ENCODE data around the gene IFI27L2.
A peak's percentile ranks its signal among the peaks of the same experiment; 100 is the strongest.

The IFI27L2 gene

GRCh38 chr14:94174604-94175010 lies 45.2 kb upstream of the IFI27L2 start:
- intact Hi-C loops (cut with DNase I; ENCODE audit: low total_unique reads) = no loop called here
- TF ChIP-seq, protein P1, sequence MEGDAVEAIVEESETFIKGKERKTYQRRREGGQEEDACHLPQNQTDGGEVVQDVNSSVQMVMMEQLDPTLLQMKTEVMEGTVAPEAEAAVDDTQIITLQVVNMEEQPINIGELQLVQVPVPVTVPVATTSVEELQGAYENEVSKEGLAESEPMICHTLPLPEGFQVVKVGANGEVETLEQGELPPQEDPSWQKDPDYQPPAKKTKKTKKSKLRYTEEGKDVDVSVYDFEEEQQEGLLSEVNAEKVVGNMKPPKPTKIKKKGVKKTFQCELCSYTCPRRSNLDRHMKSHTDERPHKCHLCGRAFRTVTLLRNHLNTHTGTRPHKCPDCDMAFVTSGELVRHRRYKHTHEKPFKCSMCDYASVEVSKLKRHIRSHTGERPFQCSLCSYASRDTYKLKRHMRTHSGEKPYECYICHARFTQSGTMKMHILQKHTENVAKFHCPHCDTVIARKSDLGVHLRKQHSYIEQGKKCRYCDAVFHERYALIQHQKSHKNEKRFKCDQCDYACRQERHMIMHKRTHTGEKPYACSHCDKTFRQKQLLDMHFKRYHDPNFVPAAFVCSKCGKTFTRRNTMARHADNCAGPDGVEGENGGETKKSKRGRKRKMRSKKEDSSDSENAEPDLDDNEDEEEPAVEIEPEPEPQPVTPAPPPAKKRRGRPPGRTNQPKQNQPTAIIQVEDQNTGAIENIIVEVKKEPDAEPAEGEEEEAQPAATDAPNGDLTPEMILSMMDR (IDR thresholded peaks at IDR 0.05) = no peak
- Histone ChIP-seq H3K4me1 (peaks cover 6 to 22% (median 18%) of the 10 kb centered on the region in 4 donors), H3K27ac (no peak overlapping the region), H3K9me3 (no peaks in the 10 kb centered on the region), H3K27me3 (peaks cover 3 to 54% of the 10 kb centered on the region in 2 donors), H3K4me3 (peak overlapping the region; percentile 53 to 68), H3K36me3 (no peaks in the 10 kb centered on the region)
- peak in 1 of 2 donors; percentile 70 for DNase-seq

DNA sequence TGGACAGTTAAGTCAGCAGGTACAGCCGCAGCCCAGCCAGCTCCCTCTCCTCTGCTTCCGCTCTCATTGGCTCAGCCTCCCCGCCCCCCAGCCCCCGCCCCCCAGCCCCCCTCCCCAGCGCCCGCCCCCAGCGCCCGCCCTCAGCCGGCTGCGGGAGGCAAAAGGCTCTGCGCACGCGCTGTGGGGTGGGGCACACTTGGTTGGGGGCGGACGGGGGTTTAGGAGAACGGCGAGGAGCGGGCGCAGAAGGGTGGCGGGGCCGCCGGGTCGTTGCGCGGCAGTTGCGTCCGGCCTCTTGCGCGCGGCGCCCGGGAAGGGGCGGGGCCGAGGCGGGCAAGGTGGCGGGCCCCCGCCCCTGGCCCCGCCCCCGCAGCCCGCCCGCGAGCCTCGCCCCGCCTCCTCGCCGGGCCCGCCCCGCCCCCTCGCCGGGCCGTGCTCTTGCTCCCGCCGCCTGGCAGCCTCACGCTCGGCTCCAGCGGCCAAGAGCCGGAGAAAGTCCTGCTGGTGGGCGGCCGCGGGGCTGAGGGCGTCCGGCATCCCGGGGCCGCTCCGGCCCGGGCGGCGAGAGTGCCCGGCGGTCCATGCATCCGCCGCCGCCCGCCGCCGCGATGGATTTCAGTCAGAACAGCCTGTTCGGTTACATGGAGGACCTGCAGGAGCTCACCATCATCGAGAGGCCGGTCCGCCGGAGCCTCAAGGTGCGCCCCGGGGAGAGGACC lies 44.6 kb upstream of the IFI27L2 start, which contains the start of gene PPP4R4:
PPP4R4 (plus strand) TSS at position 438 of the 719 bp plus-strand sequence; CDS start at position 582, 144 bp downstream.
- H3K36me3 ChIP-seq = no peaks in the 10 kb centered on the region
- DNase-seq = peak; percentile 67 to 72
- H3K4me1 ChIP-seq = peaks cover 6 to 22% (median 18%) of the 10 kb centered on the region in 4 donors
- TF ChIP-seq, protein P1 (IDR thresholded peaks at IDR 0.05) = no peak
- peaks cover 3 to 52% of the 10 kb centered on the region in 2 donors for H3K27me3 ChIP-seq
- no peaks in the 10 kb centered on the region for H3K9me3 ChIP-seq
- H3K27ac ChIP-seq = no peak within 1 kb of the TSS
- peak within 1 kb of the TSS; percentile 53 to 68 for H3K4me3 ChIP-seq
- intact Hi-C loops (cut with DNase I; ENCODE audit: low total_unique reads) = no loop called here

GRCh38 chr14:94173471-94173884 lies 44.1 kb upstream of the IFI27L2 start:
- Histone ChIP-seq H3K27ac (no peak overlapping the region), H3K9me3 (no peaks in the 10 kb centered on the region), H3K36me3 (no peaks in the 10 kb centered on the region), H3K4me3 (peak overlapping the region; percentile 53 to 68), H3K4me1 (peaks cover 6 to 22% (median 18%) of the 10 kb centered on the region in 4 donors), H3K27me3 (peaks cover 3 to 52% of the 10 kb centered on the region in 2 donors)
- TF ChIP-seq, protein P1 (IDR thresholded peaks at IDR 0.05) = no peak
- no peak for DNase-seq
- intact Hi-C loops (cut with DNase I; ENCODE audit: low total_unique reads) = no loop called here

DNA sequence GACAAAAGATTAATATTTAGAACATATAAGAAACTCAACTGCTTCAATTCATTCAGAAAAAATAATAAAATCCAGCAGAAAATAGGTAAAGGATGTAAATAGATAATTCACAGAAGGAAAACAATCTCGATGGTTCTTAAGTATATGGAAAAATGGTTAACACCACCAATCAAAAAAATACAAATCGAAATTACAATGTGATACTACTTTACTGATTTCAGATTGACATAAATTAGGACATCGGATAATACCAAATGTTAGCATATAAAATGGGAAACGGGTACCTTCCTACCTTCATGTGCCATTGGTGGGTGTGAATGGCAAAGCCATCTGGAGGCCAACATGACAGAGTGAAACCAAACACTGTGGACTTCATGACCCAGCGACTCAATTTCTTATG lies 43.1 kb upstream of the IFI27L2 start:
- Histone ChIP-seq H3K27ac (no peak overlapping the region), H3K36me3 (no peaks in the 10 kb centered on the region), H3K4me1 (peaks cover 6 to 22% (median 18%) of the 10 kb centered on the region in 4 donors), H3K4me3 (no peak overlapping the region), H3K9me3 (no peaks in the 10 kb centered on the region), H3K27me3 (peaks cover 3 to 47% of the 10 kb centered on the region in 2 donors)
- no peak for DNase-seq
- TF ChIP-seq, protein P1 (IDR thresholded peaks at IDR 0.05) = no peak
- intact Hi-C loops (cut with DNase I; ENCODE audit: low total_unique reads) = no loop called here

GRCh38 chr14:94171208-94171607 lies 41.8 kb upstream of the IFI27L2 start:
- Histone ChIP-seq H3K36me3 (no peaks in the 10 kb centered on the region), H3K4me1 (peaks cover 6 to 22% (median 18%) of the 10 kb centered on the region in 4 donors), H3K4me3 (no peak overlapping the region), H3K27ac (no peak overlapping the region), H3K9me3 (no peaks in the 10 kb centered on the region), H3K27me3 (peaks cover 3 to 46% of the 10 kb centered on the region in 2 donors)
- DNase-seq = no peak
- TF ChIP-seq, protein P1 (IDR thresholded peaks at IDR 0.05) = no peak
- intact Hi-C loops (cut with DNase I; ENCODE audit: low total_unique reads) = no loop called here
